Stimulated activated CD4-positive, alpha-beta T cell treated with anti-CD3 and anti-CD28 coated beads, Interleukin-2, amount 100 ng/mL, for 4 hours (primary cell): Measurements from ENCODE around the gene LAPTM4A.
"Not testable (repeated sequence)": the region's sequence is repeated elsewhere in the genome, so short reads cannot be mapped to it uniquely, and the experiment has no call there.

Experiments used
- DNase-seq: peaks from one replicate; pipeline ENCODE4 v3.0.0-alpha.2; 2020; ENCODE audit warnings: low read depth

The LAPTM4A gene

DNA sequence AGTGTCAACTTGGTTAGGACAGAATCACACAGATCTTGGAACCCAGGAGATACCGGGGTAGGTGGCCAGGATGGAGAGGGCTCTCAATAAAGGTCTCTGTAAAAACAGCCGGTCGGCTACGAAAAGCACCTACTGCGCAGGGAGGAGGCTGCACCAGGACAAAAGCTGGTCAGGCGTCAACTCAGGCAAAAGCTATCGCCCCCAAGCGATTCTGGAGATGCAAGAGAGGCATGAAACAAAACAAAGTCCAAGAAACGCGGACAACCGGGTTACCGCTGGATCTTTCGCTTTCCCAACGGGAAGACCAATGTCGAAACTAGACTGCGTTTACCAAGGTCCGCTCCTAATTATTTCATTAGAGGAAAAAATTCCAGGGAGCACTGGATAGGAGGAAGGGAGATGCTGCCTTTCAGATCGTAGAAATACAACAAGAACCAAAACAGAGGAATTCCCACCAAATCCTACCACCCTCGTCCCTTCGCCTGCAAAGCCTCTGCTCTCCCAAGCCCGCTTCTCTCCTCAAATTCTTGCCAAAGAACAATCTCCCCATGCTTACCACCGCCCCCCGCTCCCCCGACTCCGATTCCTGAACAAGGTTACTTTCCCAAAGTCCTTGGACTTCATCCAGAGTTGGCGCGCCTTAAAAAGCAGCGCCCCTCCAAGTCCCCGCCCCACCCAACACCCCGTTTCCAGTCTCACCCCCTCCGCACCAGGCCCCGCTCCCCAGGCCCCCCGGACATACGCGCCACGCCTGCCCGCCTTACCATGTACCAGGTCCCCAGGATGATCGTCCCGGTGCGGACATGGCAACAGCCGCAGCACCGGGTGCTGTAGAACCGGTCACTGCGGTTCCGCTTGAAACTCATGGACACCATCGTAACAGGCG, 539 bp downstream of the LAPTM4A start:
- DNase-seq = no peak

- no peak for DNase-seq
Measured at GRCh38 chr2:20050104-20050645, 1.3 kb downstream of the LAPTM4A start.

DNA sequence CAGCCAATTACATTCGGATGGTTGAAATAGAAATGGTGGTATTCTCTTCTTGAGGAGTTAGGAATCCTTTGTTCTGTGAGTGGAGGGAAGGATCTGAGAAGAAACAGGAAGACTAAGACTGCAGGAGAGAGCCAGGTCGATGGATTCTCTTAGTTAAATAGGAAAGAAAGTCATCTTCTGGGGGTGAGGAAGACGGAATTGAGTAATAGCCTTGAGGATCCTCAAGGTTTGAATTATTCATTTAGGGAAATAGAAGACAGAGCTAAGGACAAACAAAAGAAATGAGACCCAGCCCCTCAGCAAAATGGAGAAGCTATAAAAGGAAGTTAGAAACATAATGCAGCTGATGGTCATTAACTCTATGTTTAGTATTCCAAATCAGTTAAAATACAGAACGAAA, 1.8 kb downstream of the LAPTM4A start:
- DNase-seq = no peak

DNA sequence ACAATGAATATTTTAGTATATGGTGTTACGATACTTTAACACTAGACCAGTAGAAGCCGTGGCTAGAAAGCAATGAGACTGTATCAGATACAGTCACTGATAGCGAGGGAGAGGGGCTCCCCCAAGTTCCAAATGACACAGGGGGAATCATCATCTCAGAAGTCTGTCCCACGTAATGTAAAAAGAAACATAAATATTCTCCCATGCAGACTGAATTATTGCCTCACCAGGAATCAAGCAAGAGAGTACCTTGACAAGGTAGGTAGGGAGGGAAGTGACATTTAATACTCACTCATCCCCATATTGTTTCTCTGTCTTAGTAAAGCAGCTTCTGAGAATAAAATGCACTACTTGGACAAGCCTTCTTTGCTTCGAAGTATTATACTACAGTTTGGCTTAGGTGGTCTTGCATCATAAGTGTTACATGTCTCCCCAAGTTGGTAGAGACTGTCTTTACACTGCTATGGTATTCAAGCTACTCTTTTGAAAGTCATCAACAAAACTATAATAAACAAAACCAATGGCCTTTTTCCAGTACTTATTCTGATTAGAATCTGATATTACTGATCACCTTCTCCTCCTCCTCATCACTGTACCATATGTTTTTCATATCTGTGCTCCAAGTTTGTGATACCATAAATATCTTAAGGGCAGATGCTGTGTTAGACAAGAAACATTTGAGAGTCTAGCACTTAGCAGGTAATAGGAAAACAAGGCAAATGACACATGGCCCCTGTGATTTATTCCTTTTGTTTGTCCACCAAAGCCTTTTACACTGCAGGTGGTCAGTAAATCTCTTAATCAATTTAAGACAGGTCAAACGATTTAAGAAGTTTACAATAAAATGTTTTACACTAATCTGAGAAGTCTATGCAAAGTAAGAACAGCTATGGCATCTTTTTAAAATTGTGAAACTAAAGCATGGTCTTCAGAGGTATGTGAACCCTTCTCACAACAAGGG, 2.7 kb downstream of the LAPTM4A start:
- DNase-seq = no peak

DNA sequence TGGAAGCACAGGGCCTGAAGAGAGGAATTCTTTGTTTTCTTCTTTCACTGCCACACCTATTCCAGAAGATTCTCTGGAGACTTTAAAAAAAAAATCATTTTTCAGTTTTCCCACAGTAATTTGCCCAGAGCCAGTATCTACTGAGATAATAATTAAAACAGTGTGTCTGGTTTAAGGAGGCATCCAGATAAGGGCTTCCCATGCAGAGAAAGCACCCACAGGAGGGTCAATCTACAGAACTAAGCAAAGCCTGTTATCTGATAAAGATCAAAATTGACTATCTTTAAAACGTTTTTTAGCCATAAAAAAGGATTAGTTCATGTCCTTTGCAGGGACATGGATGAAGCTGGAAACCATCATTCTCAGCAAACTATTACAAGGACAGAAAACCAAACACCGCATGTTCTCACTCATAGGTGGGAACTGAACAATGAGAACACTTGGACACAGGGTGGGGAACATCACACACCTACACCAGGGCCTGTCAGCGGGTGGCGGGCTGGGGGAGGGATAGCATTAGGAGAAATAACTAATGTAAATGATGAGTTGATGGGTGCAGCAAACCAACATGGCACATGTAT, 5.6 kb downstream of the LAPTM4A start:
- DNase-seq = not testable (repeated sequence)

DNA sequence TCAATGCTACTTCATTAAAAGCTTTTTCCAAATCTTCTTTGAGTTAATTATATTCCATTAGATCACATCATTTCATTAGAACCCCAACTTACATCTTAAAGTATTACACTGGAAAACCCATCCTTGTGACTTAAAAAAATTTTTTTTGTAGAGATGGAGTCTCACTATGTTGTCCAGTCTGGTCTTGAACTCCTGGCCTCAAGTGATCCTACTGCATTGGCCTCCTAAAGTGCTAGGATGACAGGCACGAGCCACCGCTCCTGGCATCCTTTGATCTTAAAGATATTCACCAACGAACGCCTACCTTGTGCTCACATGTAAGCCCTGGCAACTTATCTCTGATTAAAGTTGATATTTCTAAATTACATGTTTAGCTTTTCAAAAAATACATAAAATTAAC, 6.7 kb downstream of the LAPTM4A start:
- no peak for DNase-seq

DNA sequence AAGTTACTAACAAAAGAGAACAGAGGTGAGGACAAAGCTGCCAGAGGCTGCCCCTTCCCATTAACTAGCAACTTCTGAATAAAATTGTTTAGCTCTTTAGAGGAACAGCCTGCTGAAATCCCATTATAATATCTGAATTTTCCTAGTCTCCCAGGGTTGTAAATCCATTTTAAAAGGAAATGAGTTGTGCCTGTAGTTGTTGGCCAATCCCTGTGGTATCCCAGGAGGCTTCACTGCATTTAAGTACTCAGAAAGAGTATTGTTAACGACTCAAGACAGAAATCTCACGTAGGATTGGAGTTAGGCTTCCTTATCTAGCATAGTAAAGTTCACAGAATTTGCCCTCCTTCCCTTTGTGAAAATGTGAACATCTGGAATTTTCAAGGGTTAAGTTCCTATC, 8.9 kb downstream of the LAPTM4A start:
- no peak for DNase-seq

DNA sequence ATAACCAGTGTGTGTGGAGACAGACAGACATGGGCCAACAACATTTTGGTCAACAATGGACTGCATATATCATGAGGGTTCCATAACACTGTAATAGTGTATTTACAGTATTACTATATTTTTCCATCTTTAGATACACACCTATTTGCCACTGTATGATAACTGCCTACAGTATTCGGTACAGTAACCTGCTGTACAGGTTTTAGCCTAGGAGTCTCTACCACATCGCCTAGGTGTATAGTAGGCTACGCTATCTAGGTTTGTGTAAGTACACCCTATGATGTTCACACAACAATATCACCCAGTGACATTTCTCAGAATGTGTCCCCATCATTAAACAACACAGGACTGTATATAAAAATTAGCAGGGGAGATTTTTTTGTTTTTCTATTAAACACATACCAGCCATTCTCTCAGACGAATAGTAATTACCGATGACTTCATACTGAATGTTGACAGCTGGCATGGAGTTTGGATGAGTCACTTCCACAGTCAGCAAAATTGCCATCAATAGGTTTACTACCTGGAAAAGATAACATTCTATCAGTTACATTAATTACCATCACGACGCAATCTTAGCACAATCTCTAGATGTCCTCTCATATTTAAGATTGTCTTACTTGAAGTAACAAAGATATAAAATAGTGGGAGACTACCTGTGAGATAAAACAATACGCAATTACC, 10.8 kb downstream of the LAPTM4A start:
- no peak for DNase-seq

DNA sequence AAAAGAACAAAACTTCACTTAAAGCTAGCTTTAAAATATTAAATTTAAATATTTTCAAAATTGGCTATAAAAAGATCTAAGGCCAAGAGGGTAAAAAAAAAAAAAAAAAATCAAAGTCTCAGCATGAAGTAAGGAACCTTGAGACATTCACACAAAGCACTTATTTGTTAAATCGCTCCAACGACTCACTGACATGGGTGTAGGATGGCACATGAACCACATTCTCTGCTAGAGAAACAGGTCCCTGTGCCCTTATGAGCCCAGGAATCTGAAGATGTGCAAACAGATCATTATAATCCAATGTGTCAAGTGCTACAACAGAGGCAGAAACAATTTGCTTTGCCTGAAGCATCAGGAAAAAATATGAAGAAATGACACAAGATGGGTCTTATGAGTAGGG, 13.8 kb downstream of the LAPTM4A start:
- DNase-seq = no peak

DNA sequence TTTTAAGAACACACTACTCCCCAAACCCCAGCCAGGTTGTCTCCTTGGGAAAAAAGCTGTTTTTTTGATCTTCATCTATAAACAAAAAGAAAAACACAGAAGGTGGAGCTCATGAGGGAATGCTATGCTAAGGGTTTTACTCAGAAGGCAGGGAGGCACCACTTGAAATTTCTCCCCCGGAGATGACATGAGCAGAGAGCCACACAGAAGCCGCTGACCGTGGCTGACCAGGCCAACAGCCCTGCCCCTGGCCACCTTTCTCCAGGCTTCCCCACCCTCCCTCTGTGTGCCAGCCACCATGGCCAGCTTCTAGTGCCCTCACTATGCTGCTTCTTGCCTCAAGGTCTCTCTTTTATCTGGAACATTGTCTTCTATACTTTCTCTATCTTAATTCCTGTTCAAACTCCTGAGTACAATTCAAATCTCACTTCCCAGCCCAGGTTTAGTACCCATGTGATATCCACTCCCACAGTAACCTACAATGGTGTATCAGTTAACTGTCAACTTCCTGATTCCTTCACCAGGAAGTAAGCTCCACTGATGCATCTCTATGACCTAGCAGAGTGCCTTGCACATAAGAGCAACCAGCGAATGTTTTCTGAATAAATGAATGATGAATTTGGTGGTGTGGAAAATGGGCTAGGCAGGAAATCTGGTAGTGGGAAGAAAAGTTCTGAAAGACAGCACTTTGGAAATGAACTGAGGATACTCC, 15.3 kb downstream of the LAPTM4A start:
- DNase-seq = no peak

DNA sequence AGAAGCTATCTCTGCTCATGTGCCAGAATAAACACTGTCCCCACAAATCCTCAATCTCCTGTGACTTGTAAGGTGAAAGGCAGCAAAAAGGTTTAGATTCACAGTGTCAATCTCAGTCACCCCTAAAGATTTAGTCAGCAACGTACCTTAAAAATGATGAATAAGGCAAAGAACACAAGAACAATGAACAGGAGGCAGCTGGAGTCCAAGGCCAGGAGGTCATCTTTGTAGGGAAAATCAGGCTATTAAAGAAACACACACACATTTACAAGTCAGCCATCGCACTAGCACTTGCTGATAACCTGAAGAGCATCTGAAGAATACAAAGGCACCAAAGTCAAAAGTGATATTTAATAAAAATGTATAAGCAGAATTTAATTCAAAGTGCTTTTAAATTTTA, 16.6 kb downstream of the LAPTM4A start:
- DNase-seq = no peak

- no peak for DNase-seq
Measured at GRCh38 chr2:20034218-20034617, 17.2 kb downstream of the LAPTM4A start.

DNA sequence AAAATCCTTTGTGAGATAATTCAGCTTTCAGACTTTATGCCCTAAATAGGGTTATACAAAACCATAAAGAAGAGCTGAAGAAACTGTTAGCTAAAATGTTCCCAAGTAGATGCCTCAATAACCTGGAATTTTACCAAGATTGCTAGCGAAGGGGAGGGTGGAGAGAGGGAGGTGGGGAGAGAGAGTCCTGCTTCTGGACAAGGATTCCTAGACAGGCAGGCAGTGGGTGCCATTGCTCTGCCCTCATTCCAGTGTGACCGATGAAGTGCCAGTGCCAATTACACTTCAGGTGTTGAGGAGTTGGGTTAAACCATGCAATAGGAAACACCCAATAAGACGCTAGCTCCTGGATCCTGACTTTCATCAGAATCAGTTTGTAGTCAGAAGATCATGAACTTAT, 18.1 kb downstream of the LAPTM4A start:
- no peak for DNase-seq

DNA sequence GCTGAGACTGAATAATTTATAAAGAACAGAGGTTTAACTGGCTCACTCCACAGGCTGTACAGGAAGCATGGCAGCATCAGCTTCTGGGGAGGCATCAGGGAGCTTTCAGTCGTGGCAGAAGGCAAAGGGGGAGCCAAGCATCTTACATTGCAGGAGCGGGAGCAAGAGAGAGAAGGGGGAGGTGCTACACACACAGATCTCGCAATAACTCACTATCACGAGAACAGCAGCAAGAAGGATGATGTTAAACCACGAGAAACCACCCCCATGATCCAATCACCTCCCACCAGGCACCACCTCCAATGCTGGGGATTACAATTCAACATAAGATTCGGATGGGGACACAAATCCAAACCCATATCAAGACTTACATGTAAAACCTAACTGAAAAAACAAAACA, 21.2 kb downstream of the LAPTM4A start:
- DNase-seq = no peak

DNA sequence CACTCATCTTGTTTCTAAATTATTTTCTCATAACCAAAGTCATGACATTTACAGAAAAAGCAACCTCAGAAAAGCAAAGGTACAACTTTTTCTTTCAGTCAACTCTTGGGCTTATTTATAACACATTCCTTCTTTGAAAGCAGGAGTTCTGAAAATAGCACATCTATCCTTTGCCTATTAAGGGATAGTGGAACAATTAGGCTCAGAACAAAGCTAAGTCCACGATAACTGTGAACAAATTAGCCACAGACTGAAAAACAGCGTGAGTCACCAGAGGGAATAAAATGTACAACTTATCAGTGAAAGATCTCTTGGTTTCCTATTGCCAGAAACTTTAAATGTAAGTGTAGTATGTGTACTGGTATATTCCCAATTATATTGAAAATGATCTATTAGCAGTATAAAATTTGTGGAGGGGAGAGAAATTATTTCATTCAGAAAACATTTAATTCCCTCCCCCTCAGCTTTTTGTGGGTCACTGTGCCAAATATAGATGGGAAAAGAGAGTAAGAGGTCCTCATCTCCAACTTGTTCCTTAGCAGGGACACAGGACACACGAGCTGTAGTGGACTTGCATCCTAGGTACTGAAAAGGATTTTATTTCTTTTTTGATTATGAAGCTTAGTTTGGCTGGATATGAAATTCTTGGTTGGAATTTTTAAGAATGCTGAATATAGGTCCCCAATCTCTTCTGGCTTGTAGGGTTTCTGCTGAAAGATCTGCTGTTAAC, 23.6 kb downstream of the LAPTM4A start:
- DNase-seq = no peak

DNA sequence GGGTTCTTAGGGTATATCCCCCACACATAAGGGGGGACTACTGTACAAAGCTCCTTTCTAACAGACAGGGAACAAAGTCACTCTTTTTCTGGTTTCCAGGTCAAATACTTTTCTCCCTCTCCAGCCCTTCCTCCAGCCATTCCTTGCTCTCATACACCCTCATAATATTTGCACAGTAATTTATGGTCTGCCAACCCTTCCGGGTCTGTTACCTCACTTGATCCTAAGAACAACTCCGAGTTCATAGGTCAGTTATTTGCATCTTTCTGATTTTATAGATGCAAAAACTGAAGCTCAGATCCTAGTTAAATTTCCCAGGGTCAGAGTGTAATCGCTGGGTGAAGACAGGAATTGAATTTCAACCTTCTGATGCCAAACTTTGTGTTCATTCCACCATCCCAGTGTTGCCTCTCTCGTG, 24.2 kb downstream of the LAPTM4A start:
- DNase-seq = no peak

- no peak for DNase-seq
Measured at GRCh38 chr2:20025065-20025786, 26.2 kb downstream of the LAPTM4A start.

- DNase-seq = no peak
Measured at GRCh38 chr2:20023688-20024087, 27.7 kb downstream of the LAPTM4A start.

DNA sequence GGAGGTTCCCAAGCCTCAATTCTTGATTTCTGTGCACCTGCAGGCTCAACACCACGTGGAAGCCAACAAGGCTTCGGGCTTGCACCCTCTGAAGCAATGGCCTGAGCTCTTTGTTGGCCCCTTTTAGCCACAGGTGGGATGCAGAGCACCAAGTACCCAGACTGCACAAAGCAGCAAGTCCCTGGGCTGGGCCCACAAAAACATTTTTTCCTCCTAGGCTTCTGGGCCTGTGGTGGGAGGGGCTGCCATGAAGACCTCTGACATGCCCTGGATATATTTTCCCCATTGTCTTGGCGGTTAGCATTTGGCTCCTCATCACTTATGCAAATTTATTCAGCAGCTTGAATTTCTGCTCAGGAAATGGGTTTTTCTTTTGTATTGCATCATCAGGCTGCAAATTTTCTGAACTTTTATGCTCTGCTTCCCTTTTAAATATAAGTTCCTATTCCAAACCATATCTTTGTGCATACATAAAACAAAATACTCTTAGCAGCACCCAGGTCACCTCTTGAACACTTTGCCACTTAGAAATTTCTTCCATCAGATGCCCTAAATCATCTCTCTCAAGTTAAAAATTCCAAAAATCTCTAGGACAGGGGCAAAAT, 29.9 kb downstream of the LAPTM4A start:
- no peak for DNase-seq
